ENCODE data around the gene TBC1D16.

The TBC1D16 gene

DNA sequence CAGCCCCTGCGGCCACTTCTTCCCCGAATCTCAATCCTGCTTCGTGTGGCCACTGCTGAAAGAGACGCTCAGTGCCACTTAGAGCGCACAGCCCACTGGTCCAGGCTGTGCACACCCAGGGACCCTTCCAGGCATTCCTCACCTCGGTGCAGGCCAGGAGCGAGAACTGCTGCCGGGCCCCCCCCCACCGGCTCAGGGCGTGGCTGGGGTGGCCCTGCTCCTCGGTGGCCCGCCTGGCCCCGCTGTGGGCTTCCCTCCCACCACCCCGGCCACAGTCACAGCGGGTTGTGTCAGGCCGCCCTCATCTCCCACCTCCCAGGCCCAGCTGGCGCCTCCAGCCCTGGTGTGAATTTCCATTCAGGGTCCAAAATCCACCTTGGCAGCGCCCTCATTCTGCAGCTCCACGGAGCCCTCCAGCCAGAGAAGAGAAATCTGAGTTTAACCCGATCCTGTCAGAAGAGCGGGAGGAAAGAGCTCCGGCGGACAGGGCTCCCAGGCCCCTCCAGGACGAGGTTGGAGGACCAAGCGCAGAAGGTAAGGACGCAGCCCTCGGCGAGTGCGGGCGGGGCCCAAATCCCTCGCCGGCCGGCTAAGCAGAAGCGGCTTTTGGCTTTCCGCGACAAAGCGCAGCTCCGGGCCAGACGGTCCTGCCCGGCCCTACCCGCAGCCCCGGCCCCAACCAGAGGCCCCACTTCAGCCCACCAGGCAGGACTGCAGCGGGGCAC lies 12.0 kb downstream of the TBC1D16 start:
- no peak overlapping the region for H3K27ac ChIP-seq
- TF ChIP-seq, protein P1, sequence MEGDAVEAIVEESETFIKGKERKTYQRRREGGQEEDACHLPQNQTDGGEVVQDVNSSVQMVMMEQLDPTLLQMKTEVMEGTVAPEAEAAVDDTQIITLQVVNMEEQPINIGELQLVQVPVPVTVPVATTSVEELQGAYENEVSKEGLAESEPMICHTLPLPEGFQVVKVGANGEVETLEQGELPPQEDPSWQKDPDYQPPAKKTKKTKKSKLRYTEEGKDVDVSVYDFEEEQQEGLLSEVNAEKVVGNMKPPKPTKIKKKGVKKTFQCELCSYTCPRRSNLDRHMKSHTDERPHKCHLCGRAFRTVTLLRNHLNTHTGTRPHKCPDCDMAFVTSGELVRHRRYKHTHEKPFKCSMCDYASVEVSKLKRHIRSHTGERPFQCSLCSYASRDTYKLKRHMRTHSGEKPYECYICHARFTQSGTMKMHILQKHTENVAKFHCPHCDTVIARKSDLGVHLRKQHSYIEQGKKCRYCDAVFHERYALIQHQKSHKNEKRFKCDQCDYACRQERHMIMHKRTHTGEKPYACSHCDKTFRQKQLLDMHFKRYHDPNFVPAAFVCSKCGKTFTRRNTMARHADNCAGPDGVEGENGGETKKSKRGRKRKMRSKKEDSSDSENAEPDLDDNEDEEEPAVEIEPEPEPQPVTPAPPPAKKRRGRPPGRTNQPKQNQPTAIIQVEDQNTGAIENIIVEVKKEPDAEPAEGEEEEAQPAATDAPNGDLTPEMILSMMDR (conservative IDR thresholded peaks at IDR 0.05): no peak
- no peak for TF ChIP-seq ZFX (IDR thresholded peaks at IDR 0.05)

DNA sequence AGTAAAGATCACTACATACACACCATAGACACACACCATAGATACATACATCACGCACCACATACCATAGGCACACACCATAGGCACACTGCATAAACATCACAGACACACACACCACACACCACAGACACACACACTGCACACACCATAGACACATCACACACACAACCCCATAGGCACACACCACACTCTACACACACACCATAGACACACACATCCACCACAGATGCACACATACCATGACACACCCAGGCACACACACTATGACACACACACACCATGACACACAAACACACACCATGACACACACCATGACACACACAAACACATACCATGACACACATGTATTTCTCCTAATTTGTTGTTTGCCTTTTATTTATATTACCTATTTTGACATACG lies 14.1 kb downstream of the TBC1D16 start:
- no peak overlapping the region for H3K27ac ChIP-seq
- no peak for TF ChIP-seq ZFX (IDR thresholded peaks at IDR 0.05)
- TF ChIP-seq, protein P1 (conservative IDR thresholded peaks at IDR 0.05): no peak

DNA sequence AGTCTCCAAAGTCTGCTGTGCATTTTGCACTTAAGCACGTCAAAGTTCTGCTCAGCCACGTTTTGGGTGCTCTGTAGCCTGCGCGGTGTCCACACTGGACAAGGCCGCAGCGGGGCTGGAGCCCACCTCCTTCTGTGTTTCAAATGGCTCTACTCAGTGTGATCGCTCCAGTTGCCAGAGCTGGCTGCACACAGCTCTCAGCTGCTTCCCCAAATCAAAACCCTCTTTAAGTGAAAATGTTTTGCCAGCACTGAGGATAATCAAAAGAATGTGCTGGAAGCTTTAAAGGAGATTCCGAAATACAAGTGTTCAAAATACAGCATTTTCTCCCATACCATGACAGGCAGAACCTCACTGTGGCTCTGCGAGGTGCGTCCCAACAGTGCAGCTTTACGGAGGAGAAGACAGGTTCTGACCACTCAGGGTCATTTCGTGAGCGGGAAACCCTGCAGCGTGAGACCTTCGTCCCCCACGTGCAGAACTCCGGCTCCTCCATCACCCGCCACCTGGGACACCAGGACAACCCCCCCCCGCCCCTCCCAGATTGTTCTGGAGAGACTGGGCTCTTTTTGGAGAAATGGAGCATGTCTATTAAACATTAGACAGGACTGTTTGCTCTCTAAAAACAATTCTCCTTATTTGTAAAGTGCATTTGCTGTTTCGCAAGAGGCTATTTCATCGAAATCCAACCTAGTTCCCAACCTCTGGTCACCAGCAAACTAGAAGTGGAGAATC lies 16.6 kb downstream of the TBC1D16 start:
- H3K27ac ChIP-seq: no peak overlapping the region
- TF ChIP-seq, protein P1 (conservative IDR thresholded peaks at IDR 0.05): no peak
- no peak for TF ChIP-seq ZFX (IDR thresholded peaks at IDR 0.05)

DNA sequence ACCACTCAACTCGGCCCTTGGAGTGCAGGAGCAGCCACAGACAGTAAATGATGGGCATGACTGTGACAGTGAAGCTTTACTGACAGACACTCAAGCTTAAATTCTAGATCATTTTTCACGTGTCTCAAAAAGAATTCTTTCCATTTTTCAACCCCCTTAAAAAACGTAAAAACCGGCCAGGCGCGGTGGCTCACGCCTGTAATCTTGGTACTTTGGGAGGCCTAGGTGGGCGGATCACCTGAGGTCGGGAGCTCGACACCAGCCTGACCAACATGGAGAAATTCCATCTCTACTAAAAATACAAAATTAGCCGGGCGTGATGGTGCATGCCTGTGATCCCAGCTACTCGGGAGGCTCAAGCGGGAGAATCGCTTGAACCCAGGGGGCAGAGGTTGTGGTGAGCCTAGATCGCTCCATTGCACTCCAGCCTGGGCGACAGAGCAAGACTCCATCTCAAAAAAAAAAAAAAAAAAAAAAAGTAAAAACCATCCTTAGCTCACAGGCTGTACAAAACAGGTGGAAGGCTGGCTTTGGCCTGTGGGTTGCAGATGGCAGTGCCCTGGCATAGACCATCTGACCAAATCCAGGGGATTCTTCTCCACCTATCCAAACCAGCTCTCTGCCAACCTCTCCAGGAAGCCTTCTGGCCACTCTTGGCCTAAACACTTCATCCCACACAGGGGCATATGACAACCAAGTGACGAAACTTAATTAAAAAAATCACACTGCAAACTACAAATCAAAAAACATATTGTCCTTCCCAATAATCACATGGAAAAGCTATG lies 18.3 kb downstream of the TBC1D16 start:
- TF ChIP-seq, protein P1 (conservative IDR thresholded peaks at IDR 0.05): no peak
- TF ChIP-seq ZFX (IDR thresholded peaks at IDR 0.05): no peak
- H3K27ac ChIP-seq: no peak overlapping the region

DNA sequence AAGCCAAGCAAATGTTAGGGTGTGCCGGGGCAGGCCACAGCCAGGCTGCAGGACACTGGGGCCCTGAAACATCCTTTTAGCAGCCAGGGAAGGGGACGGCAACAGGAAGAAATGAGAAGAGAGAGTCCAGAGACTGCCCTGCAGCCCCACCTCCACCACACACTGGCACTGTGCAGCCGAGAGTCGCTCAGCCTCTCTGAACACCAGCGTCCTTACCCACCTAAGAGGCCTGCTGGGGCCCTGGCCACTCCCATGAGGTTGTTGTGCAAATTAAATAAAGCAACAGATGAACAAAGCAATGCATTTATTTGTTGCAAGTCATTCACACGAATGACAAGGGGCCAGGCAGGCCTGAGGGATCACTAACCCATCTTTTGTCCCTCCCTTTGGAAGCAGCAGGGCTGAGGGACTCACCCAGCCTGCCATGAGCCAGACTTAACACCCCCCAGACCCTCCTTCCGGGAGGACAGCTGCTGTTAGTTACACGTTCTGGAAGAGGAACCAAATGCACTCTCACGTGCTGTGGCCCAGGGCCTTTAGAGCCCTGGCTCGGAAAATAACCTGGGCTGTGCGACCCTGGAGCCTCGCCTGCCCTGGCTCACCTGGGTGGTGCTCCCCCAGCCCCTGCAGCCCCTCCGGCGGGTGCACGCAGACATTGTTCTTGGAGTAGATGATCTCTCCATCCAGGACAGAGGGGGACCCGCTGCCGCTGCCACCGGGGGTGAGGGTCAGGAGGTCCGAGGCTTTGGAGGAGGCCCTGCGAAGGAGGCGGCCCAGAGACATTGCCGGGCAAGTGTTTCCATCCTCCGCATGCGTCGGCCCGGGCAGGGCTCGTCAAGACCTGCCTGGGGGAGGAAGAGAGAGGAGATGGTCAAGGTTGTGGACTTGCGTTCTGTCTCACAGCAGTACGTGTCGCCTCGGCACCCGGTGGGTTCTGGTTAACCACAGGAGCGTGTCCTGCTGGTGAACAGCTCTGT lies 22.6 kb downstream of the TBC1D16 start:
- no peak for TF ChIP-seq ZFX (IDR thresholded peaks at IDR 0.05)

DNA sequence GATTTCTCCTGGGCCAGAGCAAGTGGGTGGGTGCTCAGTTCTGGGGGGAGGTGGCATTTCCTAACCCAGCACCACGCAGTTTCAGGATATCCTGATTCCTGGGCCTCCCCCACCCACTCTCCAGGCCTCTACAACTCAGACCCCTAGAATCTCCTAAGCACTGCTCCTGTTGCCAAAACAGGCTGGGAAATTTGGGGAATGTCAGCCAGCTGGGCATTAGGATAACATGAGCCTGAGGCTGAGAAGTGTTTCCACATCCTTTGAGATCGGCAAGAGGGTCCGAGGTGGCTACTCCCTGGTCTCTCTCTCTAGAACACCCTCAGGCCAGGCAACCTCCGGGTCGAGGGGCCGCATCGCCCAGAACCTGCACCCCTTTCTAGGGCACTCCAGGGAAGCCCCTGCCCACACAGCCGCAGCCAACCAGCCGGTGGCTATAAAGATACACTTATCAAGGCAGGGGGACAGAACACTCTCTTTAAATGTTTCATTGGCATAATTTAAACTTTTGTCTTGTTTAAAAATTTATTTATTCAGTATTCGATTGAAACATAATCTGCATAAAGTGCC lies 23.6 kb downstream of the TBC1D16 start:
- TF ChIP-seq, protein P1 (conservative IDR thresholded peaks at IDR 0.05): no peak
- no peak for TF ChIP-seq ZFX (IDR thresholded peaks at IDR 0.05)
- H3K27ac ChIP-seq: no peak overlapping the region

More for the DNA sequence above, 22.6 kb downstream of the TBC1D16 start:
- no peak overlapping the region for H3K27ac ChIP-seq

Data from C4-2B (cell line).